Stomach (tissue), 9 donors: ENCODE measurements around the gene IBA57. TPM values are rescaled to one million over a fixed set of nuclear protein-coding genes. Genes with fewer than 3 reads are reported as not detected.
A peak's percentile ranks its signal among the peaks of the same experiment; 100 is the strongest.

Experiments used
- DNase-seq, 2 donors: peaks; one replicate each; pipeline versions ENCODE4 v3.0.0 to v3.0.0-alpha.2; 2013 to 2019
- H3K27ac ChIP-seq, 5 donors: fragments of 200-600 bp in 4 of 5; sonication (generic) in 4 of 5; one replicate each; pipeline ENCODE4 v1.5.1; 2013 to 2019; ENCODE audit warnings: mild to moderate bottlenecking in 1 of 5, moderate library complexity in 1 of 5
- H3K27me3 ChIP-seq, 3 donors: fragments of 200-600 bp; sonication (generic); one replicate each; pipeline ENCODE4 v1.5.1; 2017 to 2019; ENCODE audit warnings: mixed run types in 1 of 3
- H3K36me3 ChIP-seq, 4 donors: fragments of 200-600 bp; sonication (generic); 1 replicate in 3 of 4; 2 replicates in 1 of 4; pipeline ENCODE4 v1.5.1; 2016 to 2019
- H3K4me1 ChIP-seq, 4 donors: fragments of 200-600 bp; sonication (generic); one replicate each; pipeline ENCODE4 v1.5.1; 2016 to 2019
- H3K4me3 ChIP-seq, 4 donors: fragments of 200-600 bp; sonication (generic) in 3 of 4; one replicate each; pipeline ENCODE4 v1.5.1; 2016 to 2019; ENCODE audit warnings: mild to moderate bottlenecking in 1 of 4
- H3K9me3 ChIP-seq, 4 donors: fragments of 200-600 bp; sonication (generic); one replicate each; pipeline ENCODE4 v1.5.1; 2016 to 2019
- CTCF ChIP-seq, 7 experiments: fragments of 450-650 bp in 4 of 7; fragments of 200-600 bp in 3 of 7; sonication (generic) in 3 of 7; IDR thresholded peaks; one replicate each; pipeline ENCODE4 v1.5.1; 2016 to 2019; ENCODE audit warnings: antibody characterized with exemption in 7 of 7, control low read depth in 2 of 7, mild to moderate bottlenecking in 1 of 7
- EP300 ChIP-seq: sonication (generic); formaldehyde crosslinking; IDR thresholded peaks from one replicate; pipeline ENCODE4 v1.6.1; 2017; ENCODE audit warnings: antibody characterized with exemption
- POLR2A ChIP-seq, 4 donors: fragments of 450-650 bp; IDR thresholded peaks; one replicate each; pipeline ENCODE4 v1.6.1; 2016; ENCODE audit warnings: antibody characterized with exemption in 4 of 4, control low read depth in 2 of 4, mild to moderate bottlenecking in 1 of 4, moderate library complexity in 1 of 4
- POLR2AphosphoS5 ChIP-seq, 3 donors: sonication (generic); formaldehyde crosslinking; IDR thresholded peaks; one replicate each; pipeline ENCODE4 v1.6.1; 2016; ENCODE audit warnings: antibody characterized with exemption in 3 of 3
- WGBS, 5 donors: extraction: QIAGEN DNeasy Blood & Tissue Kit in 3 of 5; methylation state at CpG; one replicate each; pipeline versions ENCODE4 v1.1.5 to v1.1.7; 2013 to 2018; 5-methylcytosine and 5-hydroxymethylcytosine counted together
- intact Hi-C: fragments of 100-400 bp; cut with DNase I; formaldehyde crosslinking; loops from one replicate; pipeline ENCODE4 v1.15.1; 2023; ENCODE audit warnings: low total_unique reads
- polyA plus RNA-seq, 3 donors: library from polyadenylated mRNA; stranded (reverse); fragments of 200-250 nt; gene quantifications; one replicate each; pipeline ENCODE4 v1.2.3, GENCODE V29; 2013
- total RNA-seq, 5 donors: library from RNA; depleted of rRNA; stranded (reverse); fragments of >200 nt; gene quantifications; one replicate each; pipeline versions ENCODE4 v1.1.0 to v1.2.3, GENCODE V29; 2014 to 2016
- donor health status: healthy with polysubstance abuse.
- donor health status: Bipolar disorder and iron deficiency.
- donor health status: healthy.

IBA57 gene
- total and polyA plus RNA-seq, 8 donors: 1.2 to 6.1 (median 4.3) TPM

GRCh38 chr1:228151180-228151925 is 14.3 kb upstream of the IBA57 start:
- H3K4me1 ChIP-seq: peaks cover 34 to 68% (median 47%) of the 10 kb centered on the region in 4 donors
- peak overlapping the region in 3 of 4 donors; percentile 33 to 38 (median 36) for H3K4me3 ChIP-seq
- TF ChIP-seq POLR2AphosphoS5 (IDR thresholded peaks at IDR 0.05): no peak
- TF ChIP-seq POLR2A (IDR thresholded peaks at IDR 0.05): no peak
- no peak for TF ChIP-seq CTCF (IDR thresholded peaks at IDR 0.05)
- TF ChIP-seq EP300: no peak
- no peaks in the 10 kb centered on the region for H3K9me3 ChIP-seq
- peaks cover 25 to 35% (median 31%) of the 10 kb centered on the region in 4 donors for H3K36me3 ChIP-seq
- DNase-seq: peak in 1 of 2 donors; percentile 49
- intact Hi-C loops: no loop called here
- H3K27ac ChIP-seq: peak overlapping the region; percentile 47 to 93 (median 86)
- WGBS, 5 donors: 55 to 69% (median 59%) methylated on average over 9 to 12 of the region's 12 CpGs
- no peaks in the 10 kb centered on the region for H3K27me3 ChIP-seq

- peaks cover 16 to 25% (median 21%) of the 10 kb centered on the region in 4 donors for H3K36me3 ChIP-seq
- H3K4me1 ChIP-seq: peaks cover 34 to 59% (median 47%) of the 10 kb centered on the region in 4 donors
- H3K4me3 ChIP-seq: no peak overlapping the region
- peaks cover 0 to 4% (median 0%) of the 10 kb centered on the region in 3 donors for H3K27me3 ChIP-seq
- intact Hi-C loops: no loop called here
- WGBS, 5 donors: 82 to 94% (median 85%) methylated on average over 15 to 19 of the region's 19 CpGs
- TF ChIP-seq EP300 (no peak), CTCF (IDR thresholded peaks at IDR 0.05) (no peak), POLR2A (IDR thresholded peaks at IDR 0.05) (no peak), POLR2AphosphoS5 (IDR thresholded peaks at IDR 0.05) (no peak)
- peak in 1 of 2 donors; percentile 11 for DNase-seq
- H3K27ac ChIP-seq: peak overlapping the region in 2 of 5 donors; percentile 86 to 93
- no peaks in the 10 kb centered on the region for H3K9me3 ChIP-seq
Measured at GRCh38 chr1:228152097-228152917, 13.3 kb upstream of the IBA57 start.

GRCh38 chr1:228152918-228153258 is 12.7 kb upstream of the IBA57 start:
- Histone ChIP-seq H3K27ac (peak overlapping the region in 1 of 5 donors; percentile 93), H3K4me1 (peaks cover 34 to 53% (median 43%) of the 10 kb centered on the region in 4 donors), H3K36me3 (peaks cover 10 to 19% (median 15%) of the 10 kb centered on the region in 4 donors), H3K9me3 (no peaks in the 10 kb centered on the region), H3K27me3 (peaks cover 0 to 4% (median 0%) of the 10 kb centered on the region in 3 donors), H3K4me3 (no peak overlapping the region)
- DNase-seq: no peak
- intact Hi-C loops: no loop called here
- TF ChIP-seq CTCF (IDR thresholded peaks at IDR 0.05) (no peak), EP300 (no peak), POLR2A (IDR thresholded peaks at IDR 0.05) (no peak), POLR2AphosphoS5 (IDR thresholded peaks at IDR 0.05) (no peak)
- 62 to 87% (median 78%) methylated on average over 3 of the region's 3 CpGs for WGBS, 5 donors

- WGBS, 5 donors: 91 to 95% (median 92%) methylated on average over 8 to 11 of the region's 11 CpGs
- intact Hi-C loops: no loop called here
- peaks cover 23 to 41% (median 33%) of the 10 kb centered on the region in 4 donors for H3K4me1 ChIP-seq
- no peak overlapping the region for H3K27ac ChIP-seq
- no peak for DNase-seq
- no peak overlapping the region for H3K4me3 ChIP-seq
- H3K36me3 ChIP-seq: peaks cover 0 to 7% (median 3%) of the 10 kb centered on the region in 4 donors
- H3K27me3 ChIP-seq: peaks cover 0 to 4% (median 0%) of the 10 kb centered on the region in 3 donors
- no peak for TF ChIP-seq POLR2AphosphoS5 (IDR thresholded peaks at IDR 0.05)
- TF ChIP-seq POLR2A (IDR thresholded peaks at IDR 0.05): no peak
- TF ChIP-seq CTCF (IDR thresholded peaks at IDR 0.05): no peak
- TF ChIP-seq EP300: no peak
- H3K9me3 ChIP-seq: no peaks in the 10 kb centered on the region
Measured at GRCh38 chr1:228154021-228154669, 11.5 kb upstream of the IBA57 start.
